Hematopoietic multipotent progenitor cell treated with erythropoietin and hydrocortisone succinate and interleukin-3 and kit ligand, for 17 days (in vitro differentiated cells): Measurements from ENCODE around the gene GATA2.

ENCODE experiments used
- DNase-seq: peaks from one replicate; pipeline ENCODE4 v3.0.0-alpha.2; 2015; ENCODE audit warnings: low spot score

GATA2 gene

GRCh38 chr3:128432971-128433836, 59.8 kb downstream of the GATA2 start:
- no peak for DNase-seq

- no peak for DNase-seq
Measured at GRCh38 chr3:128432301-128432970, 60.6 kb downstream of the GATA2 start.

GRCh38 chr3:128431803-128432300, 61.1 kb downstream of the GATA2 start:
- DNase-seq = no peak

GRCh38 chr3:128430731-128431130, 62.3 kb downstream of the GATA2 start:
- DNase-seq = no peak

- DNase-seq = no peak
Measured at GRCh38 chr3:128430301-128430700, 62.7 kb downstream of the GATA2 start.

GRCh38 chr3:128429751-128430150, 63.2 kb downstream of the GATA2 start:
- DNase-seq = no peak
